GM21447 (cell line): ENCODE measurements around the gene CFAP61.

Source experiments
- ATAC-seq: cut with Tn5 transposase; IDR thresholded peaks from one replicate; pipeline ENCODE4 v1.9.1; 2021; ENCODE audit not compliant: unreplicated experiment

CFAP61 gene

DNA sequence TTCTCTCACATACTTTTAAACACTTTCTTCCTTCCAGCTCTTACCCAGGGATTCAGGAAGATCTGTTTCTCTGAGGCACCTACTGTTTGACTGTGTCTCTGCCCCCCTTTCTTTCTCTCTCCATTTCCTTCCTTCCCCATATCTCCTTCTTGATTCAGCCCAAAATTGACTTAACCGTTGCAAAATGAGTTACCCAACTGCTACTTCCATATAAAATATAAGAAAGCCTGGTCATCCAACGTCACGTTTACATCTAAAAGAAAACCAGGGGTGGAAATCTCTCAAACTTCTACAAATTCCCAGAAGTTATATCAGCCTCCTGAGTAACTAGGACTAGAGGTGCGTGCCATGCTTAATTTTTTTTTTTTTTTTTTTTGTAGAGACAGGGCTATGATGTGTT is 220.4 kb downstream of the CFAP61 start:
- ATAC-seq = no peak

DNA sequence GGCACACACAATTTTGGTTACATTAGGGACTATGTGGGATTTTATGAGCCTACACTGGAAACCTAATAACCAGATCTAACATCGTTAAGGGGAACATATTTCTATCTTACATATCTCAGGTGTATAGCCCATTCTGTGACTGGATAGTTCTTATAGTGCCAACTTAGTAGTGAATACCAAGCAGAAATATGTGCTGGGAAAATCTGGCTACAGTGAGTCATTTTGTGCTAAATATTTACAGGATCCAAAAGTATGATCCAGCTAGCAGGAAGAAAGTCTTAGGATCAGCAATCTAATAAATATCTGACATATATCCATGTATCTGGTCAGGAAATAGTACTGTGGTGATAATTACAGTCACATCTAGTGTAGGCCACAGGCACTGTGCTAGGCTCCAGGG is 221.0 kb downstream of the CFAP61 start:
- no peak for ATAC-seq

DNA sequence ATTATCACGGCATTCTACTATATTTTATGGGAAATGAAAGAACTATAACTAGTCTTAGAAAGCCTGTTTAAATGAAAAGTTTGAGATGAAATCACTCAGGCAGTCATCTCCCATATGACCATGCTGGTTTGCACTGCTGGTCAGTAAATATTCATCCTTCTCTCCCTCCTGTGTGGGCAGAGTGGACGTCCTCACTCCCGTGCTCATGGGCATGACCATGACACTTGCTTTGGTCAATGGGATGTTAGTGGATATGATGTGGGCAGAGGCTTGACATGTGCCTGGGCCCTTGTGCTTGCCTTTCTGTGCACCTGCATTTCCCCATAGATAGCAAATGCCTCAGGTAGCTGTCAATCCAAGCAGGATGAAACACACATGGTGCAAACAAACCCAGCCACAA is 222.5 kb downstream of the CFAP61 start:
- no peak for ATAC-seq

DNA sequence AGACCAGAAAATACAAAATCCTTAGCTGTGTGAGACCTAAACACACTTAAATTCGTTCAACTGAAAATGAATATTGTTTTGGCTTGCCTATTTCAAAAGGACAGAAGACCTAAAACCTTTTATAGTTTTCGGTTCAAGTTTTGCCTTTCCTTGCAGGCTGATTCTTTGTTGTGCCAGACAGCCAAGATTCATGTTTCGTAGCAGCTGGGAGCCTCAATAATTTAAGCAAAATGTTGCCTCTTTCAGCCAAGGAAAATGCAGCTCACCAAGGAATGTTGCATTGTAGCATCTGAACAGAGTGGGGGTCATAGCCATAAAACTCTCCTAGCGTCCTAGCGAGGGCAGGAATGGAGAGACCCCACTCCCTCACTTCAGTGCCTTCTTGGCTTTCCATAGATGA is 223.3 kb downstream of the CFAP61 start:
- no peak for ATAC-seq

DNA sequence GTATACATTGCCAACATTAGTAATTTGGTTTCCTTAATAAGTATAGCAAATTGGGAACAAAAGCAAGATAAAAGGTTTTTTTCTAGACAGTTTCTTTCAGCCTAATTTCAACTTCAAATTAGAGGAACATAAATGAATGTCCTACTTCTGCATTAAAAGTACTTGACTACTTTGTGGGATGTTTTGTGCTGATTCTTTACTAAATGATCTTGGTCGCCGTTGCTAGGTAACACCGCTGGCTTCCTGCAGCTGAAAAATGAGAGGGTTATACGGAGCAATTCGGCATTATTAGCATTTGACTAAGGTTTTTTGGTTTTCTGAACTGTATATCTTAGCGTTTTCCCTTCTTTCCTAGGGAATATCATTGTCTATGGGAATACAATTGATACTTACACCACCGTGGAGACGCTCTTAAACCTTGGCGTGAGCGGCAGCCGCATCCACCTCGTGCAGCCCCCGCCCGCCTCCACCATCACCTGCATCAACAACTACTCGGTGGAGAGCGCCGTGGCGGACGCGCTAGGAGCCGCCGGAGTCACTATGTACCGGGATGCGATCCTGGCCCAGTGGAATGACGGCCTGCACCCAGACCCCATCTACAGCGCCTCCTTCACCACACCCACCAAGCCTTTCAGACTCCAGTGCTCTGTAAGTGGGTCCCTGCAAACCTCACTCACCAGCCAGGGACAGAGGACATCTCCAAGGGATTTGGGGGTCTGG is 224.6 kb downstream of the CFAP61 start:
- no peak for ATAC-seq

DNA sequence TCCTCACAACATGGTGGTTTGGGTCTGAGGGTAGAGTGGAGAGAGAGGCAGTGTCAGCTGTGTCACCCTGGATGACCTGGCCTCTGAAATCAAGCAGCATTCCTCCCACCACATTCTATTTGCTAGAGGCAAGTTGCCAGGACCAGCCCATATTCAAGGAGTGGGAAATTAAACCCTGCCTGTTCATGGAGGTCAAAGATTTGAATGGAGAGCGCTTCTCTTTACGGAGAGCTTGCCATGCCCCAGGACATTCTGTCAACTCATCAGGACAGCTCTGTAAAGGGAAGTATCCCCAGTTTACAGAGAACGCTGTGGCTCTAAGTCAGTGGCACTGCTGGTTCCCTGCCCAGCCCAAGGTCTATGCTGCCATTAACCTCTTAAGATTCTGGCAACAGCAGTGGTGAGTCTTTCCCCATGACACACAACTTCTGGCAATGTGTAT is 225.6 kb downstream of the CFAP61 start:
- ATAC-seq = no peak

DNA sequence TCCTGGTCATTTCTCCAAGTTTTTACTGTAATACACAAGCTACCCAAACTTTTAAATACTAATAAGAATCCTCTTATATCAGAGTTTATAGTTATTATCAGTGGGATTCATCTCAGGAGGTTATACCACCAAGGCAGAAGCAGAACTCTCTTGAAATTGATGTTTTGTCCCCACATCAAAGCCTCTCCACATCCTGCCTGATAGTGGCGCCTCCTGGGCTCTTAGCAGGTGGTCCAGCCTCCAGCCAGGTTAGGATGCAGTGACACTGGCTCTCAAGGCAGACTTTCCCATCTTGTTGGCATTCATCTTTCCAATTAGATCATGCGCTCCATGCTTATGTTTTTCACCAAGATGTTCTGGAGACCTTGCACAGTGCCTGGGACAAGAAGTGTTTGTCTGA is 233.7 kb downstream of the CFAP61 start:
- no peak for ATAC-seq

DNA sequence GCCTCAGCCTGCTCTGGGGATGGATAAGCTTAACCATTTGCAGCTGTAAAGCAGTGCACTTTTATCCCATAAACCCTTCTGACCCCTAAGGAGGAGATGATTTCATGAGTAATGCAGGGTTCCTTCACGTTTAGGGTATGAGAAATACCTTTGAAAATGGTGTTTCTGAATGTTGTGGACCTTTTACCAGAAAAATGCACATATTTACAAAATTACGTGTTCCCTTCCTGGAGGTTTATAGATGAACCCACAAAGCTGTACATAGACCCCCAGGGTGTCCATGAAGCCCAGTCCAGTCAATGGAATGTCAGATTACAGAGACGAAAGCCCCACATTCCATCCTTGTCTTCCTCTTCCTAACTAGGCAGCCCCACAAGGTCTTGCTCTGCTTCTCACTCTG is 237.0 kb downstream of the CFAP61 start:
- ATAC-seq = no peak

DNA sequence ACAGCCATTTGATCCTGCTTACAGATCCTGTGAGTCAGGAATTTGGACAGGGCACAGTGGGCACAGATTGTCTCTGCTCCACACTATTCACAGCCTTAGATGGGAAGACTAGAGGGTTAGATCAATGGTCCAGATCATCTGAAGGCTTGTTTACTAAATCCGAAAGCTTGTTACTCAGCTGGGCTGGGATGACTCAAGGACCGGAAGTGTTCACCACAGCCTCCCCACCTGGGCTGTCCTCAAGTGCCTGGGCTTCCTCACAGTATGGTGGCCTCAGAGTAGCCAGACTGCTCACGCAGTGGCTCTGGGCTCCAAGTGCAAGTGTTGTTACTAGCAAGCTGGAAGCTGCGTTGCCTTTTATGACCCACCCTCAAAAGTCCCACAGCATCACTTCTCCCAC is 240.1 kb downstream of the CFAP61 start:
- ATAC-seq = no peak

DNA sequence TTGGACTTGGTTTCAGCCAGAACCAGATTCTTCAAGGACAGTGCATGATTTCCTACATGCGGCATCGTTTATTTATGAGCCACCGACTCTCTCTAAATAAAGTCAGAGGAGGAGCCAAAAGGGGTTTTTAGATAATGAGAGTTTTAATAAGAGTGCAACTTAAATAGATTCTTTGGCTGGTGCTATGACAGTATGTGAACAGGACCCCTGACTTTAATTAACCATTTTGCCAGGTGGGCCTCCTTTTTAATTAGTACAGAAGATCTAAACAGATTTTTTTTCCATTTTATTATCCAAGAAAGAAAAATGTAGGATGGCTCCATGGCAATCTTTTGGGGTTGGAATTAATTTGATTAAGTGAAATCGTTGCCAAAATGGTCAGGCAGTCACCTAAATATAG is 240.8 kb downstream of the CFAP61 start:
- ATAC-seq = no peak

DNA sequence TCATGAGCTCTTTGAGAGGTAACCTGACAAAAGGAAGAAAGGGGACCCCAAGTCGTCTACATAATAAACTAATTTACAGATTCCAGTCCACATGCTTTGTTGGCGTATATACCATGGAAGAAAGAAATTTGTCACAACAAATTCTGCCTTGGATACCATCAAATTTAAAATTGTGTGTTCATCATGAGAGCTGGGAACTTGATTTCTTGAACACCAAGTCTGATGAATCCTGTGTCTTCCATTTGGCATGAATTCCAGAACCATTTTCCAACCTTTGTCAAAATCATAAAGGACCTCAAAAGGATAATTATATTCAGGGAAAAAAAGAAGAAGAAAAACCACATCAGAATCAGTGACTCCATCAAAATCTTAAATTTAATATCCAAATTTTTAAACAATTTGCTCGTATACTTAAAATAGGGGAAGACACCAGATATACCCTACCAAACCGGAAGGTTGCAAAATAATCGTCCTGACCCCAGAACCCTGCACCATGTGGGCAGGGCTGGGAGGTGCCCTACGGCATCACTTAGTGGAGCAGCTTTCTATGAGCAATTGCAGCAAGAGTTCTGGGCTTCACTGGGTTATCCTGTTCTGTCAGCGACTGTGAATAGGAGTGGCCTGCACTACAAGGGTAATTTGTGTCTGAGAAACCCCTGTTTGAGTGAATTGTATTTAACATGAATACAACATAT is 241.5 kb downstream of the CFAP61 start:
- no peak for ATAC-seq

DNA sequence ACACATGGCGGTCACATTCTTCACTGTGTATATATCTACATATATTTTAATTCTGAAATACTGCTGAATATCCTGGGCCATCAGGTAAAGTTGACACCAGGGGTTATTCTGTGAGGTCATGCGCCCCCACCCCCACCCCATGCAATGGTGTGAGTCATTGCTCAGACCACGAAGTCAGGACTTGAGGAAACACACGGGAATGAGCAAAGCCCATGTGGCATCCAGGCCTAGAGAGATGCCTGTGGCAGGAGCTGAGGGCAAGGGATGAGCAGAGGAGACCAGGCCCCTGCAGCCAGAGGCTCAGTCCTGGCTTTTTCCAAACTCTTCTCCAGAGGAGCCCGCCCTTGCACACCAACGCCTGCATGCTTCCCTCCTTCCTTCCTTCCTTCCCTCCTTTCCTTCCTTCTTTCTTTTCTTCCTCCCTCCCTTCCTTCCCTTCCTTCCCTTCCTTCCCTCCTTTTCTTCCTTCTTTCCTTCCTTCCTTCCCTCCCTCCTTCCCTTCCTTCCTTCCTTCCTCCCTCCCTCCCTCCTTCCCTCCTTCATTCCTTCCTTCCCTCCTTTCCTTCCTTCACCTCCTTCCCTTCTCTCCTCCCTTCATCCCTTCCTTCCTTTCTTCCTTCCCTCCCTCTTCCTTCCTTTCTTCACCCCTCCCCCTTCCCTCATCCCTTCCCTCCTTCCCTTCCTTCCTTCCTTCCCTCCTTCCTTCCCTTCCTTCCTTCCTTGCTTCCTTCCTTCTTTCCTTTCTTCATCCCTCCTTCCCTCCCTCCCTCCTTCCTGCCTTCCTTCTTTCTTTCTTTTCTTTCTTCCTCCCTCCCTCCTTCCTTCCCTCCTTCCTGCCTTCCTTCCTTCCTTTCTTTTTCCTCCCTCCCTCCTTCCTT is 243.5 kb downstream of the CFAP61 start:
- no peak for ATAC-seq

DNA sequence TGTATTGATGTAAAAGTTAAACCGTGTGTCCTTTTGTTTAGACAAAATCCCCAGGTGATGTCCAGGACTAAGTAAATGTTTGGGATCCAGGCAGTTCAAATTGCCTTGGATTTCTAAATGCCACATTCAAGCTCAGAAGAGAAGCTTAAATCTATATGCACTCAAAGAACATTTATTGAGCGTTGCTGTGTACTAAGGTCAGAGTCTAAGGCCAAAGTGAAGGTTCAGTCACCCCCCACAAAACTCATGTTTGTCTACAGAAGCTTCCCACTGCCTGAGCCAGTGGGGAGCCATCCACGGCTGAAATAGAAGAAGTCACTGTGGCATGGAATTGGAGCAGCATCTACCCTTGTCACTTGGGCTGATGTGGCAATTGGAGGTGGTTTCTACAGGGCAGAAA is 244.8 kb downstream of the CFAP61 start:
- ATAC-seq = no peak

DNA sequence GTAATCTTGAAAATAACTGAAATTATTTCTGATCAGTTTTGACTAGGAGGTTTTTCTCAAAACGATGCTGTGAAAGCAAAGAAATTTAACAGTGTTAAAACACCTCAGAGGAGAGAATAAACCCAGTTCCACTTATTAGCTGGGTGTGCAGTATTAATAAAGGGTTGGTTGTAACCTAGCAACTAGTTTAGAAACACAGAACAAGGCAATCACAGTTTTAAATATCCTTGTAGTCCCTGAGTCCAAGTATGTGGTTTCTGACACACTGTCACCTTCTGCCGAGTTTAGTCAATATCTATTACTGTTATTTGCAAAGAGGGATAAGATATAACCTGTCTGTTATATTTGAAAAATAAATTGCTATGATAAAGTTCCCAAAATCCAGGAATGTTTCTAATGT is 245.4 kb downstream of the CFAP61 start:
- no peak for ATAC-seq

DNA sequence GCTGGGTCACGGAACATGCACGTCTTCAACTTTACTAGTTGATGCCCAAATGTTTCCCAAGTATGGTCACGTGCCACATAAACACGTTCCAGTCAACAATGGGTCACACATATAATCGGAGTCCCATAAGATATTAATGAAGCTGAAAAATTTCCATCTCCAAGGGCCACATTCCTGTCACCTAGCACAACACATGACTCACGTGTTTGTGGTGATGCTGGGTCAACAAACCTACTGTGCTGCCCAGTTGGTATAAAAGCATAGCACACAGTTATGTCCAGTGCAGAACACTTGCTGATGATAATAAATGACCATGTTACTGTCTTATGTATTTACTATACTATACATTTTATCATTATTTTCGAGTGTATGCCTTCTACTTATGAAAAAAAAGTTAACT is 247.6 kb downstream of the CFAP61 start:
- no peak for ATAC-seq

DNA sequence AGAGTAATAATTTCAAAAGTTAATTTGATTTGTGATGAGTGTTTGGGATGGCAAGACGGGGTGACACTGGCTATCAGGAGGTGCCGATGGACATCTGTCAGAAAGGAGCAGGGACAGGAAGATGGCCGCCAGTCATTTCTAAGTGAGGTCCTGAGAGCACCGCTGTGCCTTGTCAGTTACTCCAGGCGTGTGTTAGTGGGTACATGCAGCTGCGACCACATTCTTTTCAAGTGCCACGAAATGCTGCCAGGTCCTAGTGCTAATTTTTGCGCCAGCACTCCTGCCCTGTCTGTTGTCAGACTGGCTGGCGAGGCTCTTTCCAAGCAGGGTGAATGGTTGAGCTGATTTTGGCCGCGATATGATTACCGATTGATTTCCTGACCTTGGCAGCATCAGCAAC is 251.0 kb downstream of the CFAP61 start:
- no peak for ATAC-seq

DNA sequence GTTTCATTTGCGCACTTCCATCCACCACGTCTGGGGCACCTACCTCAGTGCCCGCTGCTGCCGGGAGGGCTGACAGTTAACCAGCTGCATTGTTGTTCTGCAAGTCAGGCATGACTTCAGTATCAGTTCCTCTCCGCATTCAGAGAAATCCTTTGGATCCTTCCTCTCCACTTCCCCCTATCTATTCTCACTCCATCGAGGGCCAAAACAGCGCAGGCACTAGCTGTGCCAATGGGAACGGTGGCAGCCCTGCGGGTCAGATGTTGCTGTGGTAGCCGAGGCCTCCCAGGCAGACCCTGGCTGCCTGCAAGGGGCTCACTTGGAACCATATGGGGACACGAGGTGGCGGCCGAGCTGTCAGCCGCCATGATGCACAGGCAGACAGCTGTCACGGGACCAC is 251.4 kb downstream of the CFAP61 start:
- ATAC-seq = no peak

DNA sequence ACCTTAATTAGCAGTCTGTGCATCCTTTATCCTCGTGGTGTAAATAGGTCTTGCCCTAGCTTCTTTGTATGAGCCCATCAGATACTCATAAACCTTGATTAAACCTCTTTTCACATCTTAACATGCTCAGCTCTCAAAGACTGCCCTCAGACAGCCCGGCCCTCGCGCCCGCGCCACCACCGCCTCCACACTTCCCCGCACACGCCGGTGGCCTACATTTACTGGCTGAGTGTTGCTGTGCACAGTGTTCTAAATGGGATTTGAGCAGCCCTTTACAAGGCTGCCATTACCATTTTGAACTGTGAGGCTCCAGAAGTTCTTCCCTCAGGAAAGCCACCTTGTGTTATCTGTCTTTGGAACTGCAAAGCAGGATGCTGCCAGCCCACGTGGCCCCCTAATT is 252.6 kb downstream of the CFAP61 start:
- no peak for ATAC-seq

DNA sequence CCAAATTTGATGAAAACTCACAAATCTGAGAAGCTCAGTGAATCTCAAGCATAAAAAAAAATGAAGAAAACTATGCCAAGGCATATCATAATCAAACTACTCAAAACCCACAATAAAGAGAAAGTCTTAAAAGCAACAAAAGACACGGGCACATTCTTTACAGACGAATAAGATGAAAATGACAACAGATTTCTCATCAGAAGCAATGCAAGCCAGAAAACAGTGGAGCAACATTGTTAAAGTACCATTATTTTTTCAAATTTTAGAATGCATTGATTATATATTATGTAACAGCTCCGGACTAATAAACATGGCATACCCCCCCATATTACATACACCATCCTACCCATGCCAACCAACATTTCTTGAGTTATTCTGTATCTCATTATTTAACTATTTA is 260.2 kb downstream of the CFAP61 start:
- no peak for ATAC-seq

DNA sequence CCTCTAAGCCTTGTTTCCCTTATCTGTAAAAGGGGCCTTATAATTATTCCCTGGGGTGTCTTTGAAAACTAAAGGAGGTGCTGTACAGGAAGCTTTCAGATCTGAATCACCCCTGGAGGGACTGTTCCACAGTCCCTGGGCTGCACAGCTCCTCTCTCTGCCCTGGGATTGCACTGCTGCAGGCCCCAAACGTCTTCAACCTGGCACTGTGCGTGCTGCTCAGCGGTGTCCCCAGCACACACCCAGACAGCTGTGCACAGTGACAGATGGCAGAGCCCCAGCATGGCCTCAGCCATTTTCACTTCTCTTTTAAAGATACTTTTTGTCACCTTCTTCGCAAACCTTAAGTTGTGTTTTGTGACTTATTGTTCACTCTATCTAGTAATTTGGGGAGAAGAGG is 264.9 kb downstream of the CFAP61 start:
- ATAC-seq = peak; percentile 83

DNA sequence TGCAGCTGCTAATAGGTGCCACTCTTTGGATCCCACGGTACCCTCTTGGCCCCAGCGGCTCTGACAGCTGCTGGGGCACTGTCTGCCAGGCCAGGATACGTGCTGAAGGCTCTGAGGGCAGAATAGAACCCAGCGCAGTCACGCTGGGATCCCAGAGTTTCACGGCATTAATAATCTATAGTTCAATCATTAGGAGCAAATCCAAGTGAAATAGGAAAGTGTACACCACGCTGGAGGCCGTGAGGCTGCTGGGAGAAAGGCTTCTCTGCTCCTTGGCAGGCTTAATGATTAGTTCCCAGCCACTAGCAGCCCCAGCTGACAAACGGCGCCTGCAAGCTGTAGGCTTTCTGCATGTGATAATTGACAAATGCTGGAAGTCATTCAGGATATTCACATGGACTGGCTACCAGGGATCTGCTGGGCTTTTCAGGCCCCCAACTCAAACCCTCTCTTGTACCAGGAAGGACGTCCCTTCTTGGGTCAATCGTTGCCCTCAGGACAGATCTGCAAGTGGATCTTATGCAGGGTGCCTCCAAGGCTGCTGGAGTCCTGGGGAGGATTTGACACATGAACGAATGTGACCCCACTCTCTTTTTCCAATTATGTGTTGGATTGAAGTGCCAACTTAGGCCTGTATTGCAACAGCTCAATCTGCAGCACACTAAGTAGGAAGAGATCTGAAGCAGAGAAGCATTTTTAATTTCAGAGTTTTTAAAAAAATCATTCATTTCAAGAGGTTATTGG is 265.5 kb downstream of the CFAP61 start:
- no peak for ATAC-seq
